GM12873 (cell line): ENCODE measurements around the gene CSPG4.

Experiments used
- CTCF ChIP-seq: IDR thresholded peaks from 2 replicates; pipeline ENCODE4 v1.5.1; 2012; ENCODE audit warnings: low read depth, mild to moderate bottlenecking, moderate library complexity, low read length, control low read depth; ENCODE audit not compliant: insufficient read depth; ENCODE audit errors: missing control alignments

CSPG4 gene

GRCh38 chr15:75738647-75739325 lies 26.1 kb upstream of the CSPG4 start:
- TF ChIP-seq CTCF = no peak

- no peak for TF ChIP-seq CTCF
Observed at GRCh38 chr15:75738014-75738646, 25.5 kb upstream of the CSPG4 start.

- no peak for TF ChIP-seq CTCF
Observed at GRCh38 chr15:75736256-75736655, 23.6 kb upstream of the CSPG4 start.

GRCh38 chr15:75733761-75734651 lies 21.4 kb upstream of the CSPG4 start:
- no peak for TF ChIP-seq CTCF

- TF ChIP-seq CTCF = peak; percentile 85
Observed at GRCh38 chr15:75732809-75733451, 20.3 kb upstream of the CSPG4 start.

GRCh38 chr15:75732177-75732808 lies 19.6 kb upstream of the CSPG4 start:
- TF ChIP-seq CTCF = no peak
